NT2/D1 (cell line): ENCODE results near the gene CAMSAP3.

ENCODE experiments used
- SUZ12 ChIP-seq: IDR thresholded peaks from 2 replicates; pipeline ENCODE4 v1.6.1; 2011; ENCODE audit not compliant: insufficient read length, insufficient read depth; ENCODE audit errors: extremely low read depth
- ZNF274 ChIP-seq: IDR thresholded peaks from 2 replicates; pipeline ENCODE4 v1.6.1; 2011; ENCODE audit warnings: mild to moderate bottlenecking, low read depth, low read length

- TF ChIP-seq SUZ12 (no peak), ZNF274 (no peak)
Measured at GRCh38 chr19:7597689-7598088, 2.0 kb downstream of the CAMSAP3 start.
